NCI-H1417 (cell line): ENCODE measurements around the gene SLC25A1.

Experiments used
- DNase-seq, 3 experiments: peaks; one replicate each; lab custom pipeline; 2025; lab: John Stamatoyannopoulos, UW

SLC25A1 gene

DNA sequence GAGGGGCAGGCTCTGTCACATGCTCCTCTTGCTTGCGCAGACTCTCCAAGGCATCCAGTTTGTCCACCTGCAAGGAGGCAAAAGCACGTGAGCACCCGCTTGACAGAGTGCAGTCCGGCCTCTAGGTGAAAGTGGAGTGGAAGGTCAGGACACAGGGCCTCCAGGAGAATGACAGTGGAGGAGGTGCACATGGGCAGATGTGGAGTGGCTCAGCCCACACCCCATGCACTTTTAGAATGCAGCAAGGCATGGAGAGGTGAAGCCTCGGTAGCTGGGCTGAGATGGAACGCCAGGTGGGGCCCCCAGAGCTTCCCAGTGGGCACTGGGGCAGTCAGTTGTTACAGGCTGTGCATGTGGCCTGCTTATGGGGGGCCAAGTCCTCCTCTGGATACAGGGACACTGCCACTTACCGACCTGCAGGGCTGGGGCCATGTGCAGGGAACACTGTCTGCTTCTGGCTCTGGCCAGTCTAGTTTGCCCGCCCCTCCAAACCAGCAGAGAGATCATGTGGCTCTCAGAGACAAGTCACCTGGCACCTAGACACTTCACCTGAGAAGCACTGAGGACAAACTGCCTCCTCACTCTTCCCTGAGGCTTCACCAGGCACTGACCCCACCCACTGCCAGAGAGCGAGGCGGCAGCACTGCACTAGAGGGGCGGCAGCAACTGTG lies 2.3 kb upstream of the SLC25A1 start:
- peak in 1 of 3 experiments; percentile 20 for DNase-seq

DNA sequence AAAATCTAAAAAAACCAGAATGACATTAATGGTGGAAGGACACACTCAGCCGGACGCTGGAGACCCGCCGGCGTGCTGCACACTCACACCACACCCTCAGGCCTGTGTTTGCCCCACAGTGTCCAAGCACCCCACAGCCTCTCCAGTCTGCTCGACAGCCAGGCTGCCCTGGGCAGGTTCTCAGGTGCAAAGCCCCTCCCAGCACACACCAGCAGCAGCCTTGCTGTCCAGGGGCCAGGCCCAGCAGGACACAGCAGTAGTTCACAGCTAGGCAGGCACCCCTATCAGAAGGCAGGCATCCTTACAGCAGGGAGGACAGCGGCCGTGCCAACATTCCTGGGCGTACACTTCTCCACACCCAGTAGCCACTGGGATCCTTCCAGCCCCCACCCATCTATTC lies 1.7 kb upstream of the SLC25A1 start:
- DNase-seq = no peak

DNA sequence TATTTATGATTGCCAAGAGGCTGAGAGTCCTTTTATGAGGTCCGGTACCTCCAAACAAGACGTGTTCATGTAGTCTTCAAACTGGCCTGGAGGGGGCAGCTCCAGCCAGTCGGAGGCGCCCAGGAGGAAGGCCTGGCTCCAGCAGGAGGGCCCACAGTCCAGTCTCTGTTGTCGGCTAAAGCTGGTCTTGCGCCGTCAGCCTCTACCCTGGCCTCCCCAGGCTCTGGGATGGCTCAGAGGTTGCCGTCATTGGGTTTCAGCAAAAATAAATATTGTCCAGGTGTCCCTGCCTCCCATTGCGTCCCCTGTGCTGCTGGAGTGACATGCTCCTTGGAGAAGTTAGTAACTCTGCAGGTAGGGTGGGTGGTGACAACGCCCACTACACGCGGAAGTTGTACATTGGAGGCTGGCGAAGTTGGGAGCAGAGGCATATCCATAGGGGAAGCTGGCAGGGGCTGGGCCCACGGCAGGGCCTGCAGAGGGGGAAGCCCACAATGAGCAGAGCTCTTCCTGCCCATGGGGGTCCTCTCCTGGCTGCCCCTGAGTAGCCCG lies 1.0 kb upstream of the SLC25A1 start:
- peak; percentile 27 to 73 (median 63) for DNase-seq

DNA sequence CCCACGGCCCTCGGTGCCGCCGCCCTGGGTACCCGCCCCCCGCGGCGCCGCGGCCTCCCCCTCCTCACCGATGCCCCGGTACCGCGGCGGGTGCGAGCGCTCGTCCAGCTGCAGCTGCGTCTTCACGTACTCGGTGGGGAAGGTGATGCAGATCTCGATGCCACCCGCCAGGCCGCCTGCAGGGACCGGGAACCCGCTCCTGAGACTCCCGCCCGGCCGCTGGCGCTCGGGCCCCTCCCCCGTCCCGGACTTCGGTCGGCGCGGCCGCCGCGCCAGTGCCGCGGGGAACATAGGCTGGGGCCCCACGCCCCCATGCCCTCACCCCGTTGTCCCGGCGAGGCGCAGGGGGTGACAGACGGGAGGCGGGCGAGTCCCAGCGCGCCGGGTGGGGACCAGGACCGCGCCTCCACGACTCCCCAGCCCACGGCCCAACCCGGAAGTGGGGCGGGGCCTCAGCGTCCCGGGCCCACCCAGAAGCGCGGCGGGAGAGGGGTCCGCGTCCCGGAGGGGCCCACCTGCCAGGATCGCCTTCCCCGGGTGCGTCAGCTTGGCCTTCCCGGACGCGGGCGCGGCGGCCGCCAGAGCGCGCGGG lies 375 bp downstream of the SLC25A1 start:
- peak; percentile 8 to 58 (median 52) for DNase-seq

DNA sequence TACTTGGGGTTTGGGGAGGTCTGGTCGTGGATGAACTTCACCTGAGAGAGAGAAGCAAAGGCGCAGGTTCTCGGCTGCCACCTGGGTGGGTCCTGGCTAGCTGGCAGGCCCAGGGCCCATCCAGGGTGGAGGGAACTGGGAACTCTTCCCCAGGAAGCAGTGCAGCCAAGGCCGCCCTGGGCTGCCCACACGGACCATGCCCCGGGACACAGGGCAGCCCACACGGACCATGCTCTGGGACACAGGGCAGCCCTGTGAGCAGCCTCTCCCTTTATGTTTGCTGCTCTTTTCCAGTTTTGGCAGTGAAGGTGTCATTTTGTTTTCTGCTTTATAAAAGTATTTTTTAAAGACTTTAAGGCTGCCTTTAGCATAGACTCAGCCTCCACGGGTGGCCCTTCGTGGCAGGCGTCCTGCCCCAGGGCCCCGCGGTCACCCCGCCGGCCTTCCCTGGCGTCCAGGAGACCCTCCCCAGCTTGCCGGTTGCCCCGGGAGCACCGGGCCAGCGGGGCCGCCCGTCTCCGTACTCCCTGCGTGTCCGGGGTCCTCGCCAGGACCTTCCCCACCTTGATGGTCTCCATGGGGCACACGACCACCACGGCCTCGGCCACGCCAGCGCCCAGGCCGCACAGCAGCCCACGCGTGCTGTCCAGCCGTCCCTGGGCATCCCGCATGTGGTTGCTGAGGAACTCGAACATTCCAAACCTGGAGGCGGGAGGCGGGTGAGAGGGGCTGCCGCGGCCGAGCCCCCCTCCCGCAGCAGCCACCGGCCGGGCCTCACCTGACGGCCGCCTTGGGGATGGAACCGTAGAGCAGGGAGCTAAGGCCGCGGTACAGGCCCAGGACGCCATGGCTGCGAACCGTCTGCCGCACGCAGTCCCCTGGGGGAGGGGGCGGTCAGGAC lies 1.1 kb downstream of the SLC25A1 start:
- no peak for DNase-seq

DNA sequence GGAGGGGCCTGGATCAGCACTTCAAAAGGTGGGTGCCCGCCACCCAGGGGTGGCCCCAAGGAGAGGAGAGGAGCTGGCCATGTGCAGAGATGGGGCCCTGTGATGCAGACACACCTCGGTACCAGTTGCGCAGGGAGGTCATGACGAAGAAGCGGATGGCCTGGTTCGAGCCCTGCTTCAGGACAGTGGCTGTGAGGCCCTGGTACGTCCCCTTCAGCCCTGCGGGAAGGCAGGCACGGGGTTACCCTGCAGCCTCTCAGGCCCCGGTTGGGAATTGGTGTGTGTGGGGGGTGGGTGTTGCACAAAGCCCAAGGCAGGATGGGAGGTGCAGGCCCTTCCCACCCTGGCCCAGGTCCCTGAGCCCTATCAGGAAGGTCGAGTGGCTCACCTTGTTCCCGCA lies 1.8 kb downstream of the SLC25A1 start:
- DNase-seq = no peak

DNA sequence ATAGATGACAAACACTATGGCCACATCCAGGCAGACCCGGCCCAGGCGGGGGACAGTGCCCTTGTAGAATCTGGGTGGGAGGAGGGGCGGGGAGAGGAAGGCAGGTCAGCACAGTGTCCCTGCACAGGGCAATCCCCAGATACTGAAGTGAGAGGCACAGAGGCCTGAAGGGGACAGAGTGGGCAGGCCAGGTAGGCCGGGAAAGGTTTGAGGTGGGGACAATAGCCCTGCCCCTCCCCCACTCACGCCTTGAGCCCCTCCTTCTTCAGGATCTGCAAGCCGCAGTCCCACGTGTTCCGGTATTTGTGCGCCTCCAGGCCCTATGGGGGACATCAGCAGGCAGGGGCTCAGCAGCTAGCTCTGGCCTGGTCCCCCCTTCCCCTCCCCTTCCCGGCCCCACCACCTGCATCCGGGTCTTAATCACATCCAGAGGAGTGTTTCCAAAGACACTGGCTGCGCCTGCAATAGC lies 2.3 kb downstream of the SLC25A1 start:
- no peak for DNase-seq

DNA sequence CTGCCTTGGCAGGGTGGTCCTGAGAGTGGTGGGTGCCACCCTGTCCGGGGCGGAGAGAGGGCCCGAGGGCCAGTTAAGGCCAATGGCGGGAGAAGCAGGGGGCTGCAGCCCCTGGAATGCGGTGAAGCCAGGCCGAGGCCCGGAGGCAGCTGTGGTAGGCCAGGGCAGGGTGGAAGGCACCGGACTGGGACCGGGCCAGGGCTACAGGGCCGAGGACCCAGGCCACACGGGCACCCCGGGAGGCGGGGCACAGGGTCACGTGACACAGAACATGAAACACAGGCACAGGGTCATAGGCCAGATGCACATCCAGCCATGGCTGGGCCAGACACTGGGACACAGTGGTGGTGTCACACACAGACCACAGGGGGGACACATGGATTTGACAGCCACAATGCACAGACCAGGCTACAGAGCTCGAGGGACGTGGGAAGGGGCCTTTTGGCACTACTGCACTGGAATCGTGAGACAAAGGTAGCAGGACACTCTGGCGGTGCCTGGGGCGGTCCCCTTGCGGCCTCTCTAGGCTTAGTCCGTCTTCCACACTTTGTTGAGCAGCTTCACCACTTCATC lies 2.8 kb downstream of the SLC25A1 start:
- DNase-seq = peak in 1 of 3 experiments; percentile 3

DNA sequence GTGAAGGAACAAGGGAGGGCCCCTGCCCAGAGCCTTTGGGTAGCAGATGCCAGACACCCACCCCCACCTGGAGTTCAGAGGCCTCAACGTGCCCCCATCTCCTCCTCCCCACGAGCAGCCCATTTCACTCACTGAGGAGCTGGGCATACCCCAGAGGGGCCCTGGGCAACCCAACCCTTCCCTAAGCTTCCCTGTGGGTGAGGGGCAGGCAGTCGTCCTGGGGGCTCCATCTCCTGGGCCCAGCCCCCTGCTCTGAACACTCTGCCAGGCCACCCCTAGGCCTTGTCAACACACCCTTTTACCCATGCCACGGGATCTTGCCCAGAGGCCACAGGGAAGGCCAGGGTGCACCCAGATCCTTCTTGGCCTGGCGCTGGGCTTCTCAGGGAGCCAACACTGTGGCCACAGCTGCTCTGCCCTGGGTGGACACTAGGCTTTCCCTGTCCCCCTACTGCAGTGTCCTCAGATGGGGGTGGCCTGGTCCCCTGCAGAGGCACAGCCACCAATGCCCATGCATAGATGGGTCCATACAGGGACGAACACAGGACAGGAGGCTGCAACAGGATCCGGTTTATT lies 3.4 kb downstream of the SLC25A1 start:
- DNase-seq = no peak

DNA sequence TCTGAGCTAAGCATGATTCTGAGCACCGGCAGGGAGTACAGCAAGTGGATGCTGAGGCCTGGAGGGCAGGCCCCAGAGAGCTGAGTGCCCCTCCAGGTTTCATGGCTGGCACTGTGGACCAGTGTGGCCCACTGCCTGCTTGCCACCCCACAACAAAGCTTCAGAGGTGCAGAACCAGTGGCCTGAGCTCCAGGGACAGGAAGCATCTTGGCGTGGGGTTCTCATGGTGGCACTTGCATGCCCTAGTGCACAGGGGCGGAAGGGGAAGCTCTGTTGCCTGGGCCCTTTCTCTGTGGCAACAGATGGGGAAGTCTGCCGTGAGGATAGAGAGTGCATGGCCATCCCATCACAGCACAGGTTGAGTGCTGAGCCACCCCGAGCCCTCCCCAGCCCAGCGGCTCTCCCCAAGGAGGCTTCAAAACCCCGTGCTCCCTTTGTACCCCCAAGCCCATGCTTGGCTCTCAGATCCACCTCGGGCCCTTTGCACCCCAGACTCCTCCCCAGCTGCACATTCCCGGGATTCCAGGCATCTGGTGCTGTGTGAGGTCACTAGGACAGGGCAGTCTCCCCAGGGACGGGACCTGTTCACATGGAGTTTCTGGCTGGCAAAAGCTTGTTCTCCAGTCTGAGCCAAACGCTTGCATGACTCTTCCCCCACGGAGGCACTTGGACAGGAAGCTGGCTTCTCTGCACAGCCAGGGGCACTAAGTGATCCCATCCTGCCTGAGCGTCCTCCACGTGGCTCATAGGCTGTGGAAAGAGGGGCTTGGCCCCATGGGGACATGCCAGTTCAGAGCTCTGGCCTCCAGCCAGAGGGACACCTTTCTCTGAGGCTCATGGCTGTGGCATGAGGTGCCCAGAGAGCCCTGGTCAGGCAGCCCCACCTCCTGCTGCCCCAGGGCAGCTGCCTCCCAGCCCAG lies 4.2 kb downstream of the SLC25A1 start:
- DNase-seq = no peak

DNA sequence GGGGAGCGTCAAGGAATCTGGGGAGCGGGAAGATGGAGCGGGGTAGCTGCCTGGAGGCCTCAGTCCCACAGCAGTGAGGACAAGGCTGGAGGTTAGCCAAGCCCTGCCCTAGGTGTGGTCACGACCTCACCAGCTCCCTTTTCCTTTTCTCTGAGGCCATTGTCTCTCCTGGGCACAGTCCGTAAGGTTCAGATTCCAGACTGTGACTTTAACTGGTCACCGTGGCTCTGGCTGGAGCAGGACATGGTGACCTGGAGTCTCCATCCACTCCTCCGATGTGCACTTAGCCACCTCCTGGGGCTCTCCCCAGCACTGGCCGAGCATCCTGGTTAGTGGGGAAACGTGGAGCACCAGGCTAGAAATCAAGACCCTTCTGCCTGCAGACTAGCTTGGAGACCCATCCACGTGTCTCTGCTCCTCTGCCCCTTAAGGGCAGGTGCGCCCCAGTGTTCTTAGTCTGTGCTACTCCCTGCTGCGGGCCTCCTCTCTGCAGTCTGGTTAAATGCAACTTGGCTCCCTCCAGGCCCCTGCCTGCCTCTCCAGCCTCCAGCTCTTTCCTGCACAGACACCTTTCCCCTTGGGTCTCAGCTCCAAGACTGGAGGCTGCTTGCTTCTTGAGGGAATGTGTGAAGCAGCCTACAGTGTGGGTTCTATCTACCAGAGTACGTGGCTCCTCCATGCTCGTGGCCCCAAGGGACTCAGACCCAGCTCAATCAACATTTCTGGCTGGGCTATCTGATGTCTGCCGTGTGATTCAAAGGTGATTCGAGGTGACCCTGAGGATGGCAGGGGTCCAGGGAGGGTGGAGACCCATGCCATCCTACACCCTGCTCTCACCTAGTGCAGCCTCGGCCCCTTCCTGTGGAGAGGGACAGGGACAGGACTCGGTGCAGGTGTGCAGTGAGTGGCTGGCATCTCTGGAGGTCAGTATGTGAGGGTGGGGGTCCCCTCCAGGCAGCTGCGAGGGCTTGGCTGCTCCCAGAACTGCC lies 5.2 kb downstream of the SLC25A1 start:
- no peak for DNase-seq

DNA sequence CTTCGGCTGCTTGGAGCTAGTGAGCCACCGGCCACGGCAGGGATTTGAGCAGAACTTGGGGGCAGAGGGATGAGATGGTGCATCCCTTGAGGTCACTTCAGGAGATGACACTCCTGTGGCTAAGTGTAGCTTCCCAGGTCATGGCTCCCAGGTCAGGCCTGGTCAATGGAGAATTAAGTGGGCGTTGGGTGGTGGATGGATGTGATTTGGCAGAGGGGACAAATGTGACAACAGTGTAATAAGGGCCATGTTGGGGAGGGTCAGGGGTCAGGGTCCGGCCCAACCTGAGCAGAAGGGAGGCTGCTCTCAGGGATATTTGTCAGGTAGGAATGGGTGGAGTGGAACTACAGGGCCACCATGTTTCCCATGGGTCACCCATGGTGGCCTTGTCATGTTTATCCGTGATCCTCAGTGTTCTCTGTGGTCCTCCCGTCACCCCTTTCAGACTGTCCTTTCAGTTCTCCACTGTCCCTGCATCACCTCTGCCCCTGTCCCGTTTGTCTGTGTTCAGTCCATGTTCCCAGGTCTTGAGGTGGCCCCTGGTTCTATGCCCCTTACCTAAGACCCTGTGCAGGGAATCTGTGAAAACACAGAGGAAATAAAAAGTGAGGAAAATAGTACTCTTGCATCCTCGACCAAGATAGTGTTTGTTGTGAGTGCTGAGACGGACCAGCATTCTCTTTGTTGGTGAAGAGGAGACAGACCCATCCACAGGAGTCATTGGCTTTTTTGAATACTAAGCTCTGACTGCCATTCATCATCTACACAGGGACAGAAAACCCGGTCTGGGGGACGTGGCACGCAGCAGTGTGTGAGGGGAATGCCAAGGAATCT lies 6.1 kb downstream of the SLC25A1 start:
- no peak for DNase-seq

DNA sequence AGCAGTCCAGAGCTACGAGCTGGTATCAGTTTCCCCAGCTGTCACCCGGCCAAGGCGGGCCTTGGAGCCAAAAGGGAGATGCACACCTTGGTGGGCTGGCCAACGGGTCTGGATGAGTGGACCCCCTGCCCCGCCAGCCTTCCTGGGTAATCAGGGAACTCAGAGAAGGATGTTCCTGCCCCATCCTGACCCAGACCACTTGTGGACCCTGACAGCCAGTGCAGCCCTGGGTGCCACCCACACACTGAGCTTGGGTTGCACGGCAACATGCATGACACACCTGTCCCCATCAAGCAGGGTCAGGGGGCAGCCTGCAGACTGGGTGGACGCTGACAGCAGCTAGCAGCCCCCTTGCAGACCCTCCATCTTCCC lies 8.6 kb downstream of the SLC25A1 start:
- no peak for DNase-seq

DNA sequence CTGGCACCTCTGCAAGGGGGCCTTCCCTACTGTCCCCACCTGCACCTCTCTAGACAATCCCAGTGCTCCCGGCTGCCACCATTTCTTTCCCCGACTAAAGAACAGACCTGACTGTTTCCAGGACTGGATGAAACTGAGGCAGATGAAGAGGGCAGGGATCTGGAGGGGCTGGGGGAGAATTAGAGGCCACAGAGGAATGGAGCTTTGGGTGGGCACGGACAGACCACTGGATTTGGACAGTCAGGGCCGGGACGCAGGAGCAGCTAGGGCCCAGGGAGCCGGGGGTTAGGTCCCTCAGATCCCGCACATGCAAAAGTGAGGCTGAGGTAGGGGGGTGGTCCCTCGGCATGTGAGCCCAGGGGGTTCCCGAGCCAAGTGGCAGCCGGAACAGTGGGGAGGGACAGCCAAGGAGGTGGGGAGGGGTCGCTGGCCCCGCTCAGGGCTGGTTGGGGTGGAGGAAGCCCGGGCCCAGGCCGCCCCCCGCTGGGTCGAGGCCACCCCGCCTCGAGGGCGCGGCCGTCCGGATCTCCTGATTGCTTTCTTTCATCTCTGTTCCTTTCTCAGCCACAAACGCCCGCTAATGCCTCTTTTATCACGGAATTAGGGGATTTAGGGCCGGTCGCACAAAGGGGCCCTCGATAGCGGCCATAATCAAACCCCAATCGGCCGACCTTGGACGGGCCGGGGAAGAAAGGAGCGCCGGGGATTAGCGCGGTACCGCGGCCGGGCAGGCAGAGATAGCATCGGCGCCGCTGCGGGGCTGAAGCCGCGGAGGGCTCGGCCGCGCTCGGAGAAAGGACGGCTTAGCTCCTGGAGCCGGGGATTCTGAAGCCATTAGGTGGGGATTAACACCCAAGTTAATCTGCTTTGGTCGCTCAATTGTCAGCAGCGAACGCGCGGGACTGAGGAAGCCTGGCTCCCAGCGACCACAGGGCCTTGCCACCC lies 9.3 kb downstream of the SLC25A1 start:
- DNase-seq = no peak

DNA sequence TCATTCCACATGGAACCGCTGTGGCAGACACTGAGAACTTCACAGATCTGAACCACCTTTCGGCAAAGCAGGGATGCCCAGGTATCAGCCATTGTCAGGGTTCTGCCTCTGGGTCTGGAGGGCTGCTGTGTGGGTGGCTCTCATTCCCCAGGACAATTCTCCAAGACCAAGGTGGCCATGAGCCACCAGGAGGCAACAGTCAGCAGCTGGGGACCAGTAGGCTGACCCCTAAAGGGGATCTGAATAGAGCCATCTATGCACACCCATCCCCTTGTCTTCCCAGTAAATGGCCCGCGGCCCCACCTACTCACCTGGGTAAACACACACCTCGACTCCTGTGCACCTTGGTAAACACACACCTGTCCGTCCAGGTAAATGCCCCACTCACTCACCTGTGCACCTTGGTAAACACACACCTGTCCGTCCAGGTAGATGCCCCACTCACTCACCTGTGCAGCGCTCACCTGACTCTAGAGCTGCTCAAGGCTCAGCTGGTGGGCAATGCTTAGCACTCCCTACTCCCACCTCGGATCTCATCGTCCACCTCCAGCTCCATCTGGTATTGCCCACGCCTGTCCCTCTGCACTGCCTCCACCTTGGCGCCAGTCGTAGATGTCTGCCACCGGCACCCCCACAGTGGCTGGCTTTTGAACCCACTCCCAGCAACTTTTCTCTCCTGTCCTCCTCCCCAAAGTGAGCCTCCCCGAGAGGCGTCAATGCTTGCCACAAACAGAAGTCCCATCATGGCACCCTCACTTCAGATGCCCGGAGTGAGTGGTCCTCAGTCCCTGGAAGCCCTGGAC lies 10.2 kb downstream of the SLC25A1 start:
- DNase-seq = peak in 2 of 3 experiments; percentile 18 to 58

DNA sequence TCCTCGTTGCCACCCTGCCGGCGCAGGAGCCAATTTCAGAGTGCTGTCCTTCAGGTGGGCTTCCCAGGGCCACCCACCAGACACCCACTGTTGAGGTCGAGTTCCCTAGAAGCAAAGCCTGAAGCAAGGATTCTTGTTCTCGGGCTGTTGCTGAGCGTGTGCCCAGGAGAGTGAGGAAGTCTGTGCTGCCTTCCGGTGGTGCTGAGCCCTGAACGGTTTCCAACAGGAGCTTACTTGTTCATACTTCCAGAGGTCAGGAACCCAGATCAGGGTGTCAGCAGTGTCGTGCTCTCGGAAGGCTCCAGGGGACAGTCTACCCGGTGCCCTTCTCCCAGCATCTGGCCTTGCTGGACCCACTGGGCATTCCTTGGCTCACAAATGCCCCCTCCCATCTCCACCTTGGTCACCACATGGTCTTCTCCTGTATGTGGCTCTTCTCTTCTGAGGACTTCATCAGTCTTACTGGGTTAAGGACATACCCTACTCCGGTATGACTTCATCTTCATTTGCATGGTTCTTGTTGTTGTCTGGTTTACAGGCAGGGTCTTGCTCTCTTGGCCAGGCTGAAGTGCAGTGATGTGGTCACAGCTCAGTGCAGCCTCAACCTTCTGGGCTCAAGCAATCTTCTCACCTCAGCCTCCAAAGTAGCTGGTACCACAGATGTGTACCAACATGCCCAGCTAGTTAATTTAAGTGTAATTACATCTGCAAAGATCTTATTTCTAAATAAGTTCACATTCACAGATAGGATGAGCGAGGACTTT lies 11.2 kb downstream of the SLC25A1 start:
- DNase-seq = no peak
